Measurements from ENCODE around the gene MLLT3. TPM values are rescaled to one million over a fixed set of nuclear protein-coding genes. Genes with fewer than 3 reads are reported as not detected.

Gene MLLT3
- total RNA-seq, 1 donor from 2014 or later = 35.1 TPM

DNA sequence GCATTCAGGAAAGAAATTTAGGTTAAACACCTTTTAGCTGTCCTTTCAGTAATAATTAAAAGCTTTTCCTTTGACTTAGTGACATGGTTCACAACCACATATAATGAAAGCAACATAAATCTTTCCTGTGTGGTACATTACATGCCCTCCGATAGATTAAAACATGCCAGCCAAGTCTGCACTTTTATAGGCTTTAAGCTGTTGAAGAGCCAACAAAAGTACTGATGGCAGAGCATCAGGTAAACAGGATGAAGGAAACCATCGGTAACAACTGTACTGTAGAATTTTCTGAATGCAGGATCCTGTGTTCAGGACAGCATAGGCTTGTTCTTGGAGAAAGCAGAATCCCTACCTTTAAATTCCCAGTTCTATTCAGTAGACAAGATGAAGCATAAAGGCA lies 226.6 kb downstream of the MLLT3 start:
- peaks cover 2% of the 10 kb centered on the region for H3K36me3 Mint-ChIP-seq (ENCODE audit: low read depth, unreplicated experiment)
- no peaks in the 10 kb centered on the region for H3K79me2 ChIP-seq (ENCODE audit: insufficient read depth, low read length)
- no peak overlapping the region for H3K27ac ChIP-seq (ENCODE audit: low read depth, low read length)
- DNase-seq (ENCODE audit: low read depth) (no peak), FAIRE-seq (no peak)
- TF ChIP-seq, protein P1, sequence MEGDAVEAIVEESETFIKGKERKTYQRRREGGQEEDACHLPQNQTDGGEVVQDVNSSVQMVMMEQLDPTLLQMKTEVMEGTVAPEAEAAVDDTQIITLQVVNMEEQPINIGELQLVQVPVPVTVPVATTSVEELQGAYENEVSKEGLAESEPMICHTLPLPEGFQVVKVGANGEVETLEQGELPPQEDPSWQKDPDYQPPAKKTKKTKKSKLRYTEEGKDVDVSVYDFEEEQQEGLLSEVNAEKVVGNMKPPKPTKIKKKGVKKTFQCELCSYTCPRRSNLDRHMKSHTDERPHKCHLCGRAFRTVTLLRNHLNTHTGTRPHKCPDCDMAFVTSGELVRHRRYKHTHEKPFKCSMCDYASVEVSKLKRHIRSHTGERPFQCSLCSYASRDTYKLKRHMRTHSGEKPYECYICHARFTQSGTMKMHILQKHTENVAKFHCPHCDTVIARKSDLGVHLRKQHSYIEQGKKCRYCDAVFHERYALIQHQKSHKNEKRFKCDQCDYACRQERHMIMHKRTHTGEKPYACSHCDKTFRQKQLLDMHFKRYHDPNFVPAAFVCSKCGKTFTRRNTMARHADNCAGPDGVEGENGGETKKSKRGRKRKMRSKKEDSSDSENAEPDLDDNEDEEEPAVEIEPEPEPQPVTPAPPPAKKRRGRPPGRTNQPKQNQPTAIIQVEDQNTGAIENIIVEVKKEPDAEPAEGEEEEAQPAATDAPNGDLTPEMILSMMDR (IDR thresholded peaks at IDR 0.05; ENCODE audit: insufficient read depth, low read depth, low read length) = no peak
- TF ChIP-seq EZH2 (IDR thresholded peaks at IDR 0.05; ENCODE audit: insufficient read depth, low read length) = no peak
- H3K9me3 Mint-ChIP-seq (ENCODE audit: unreplicated experiment) = no peaks in the 10 kb centered on the region
- no peaks in the 10 kb centered on the region for H3K36me3 ChIP-seq (ENCODE audit: insufficient read depth, low read length)
- no peak overlapping the region for H3K9ac ChIP-seq (ENCODE audit: low read length)
- H3K4me1 ChIP-seq (ENCODE audit: insufficient read depth, low read length) = no peaks in the 10 kb centered on the region
- H3K27ac Mint-ChIP-seq (ENCODE audit: unreplicated experiment) = no peak overlapping the region
- H3K9me3 ChIP-seq (ENCODE audit: insufficient read depth, low read depth, low read length) = no peaks in the 10 kb centered on the region
- no peaks in the 10 kb centered on the region for H4K20me1 ChIP-seq (ENCODE audit: insufficient read depth, low read length)
- H3K4me2 ChIP-seq (ENCODE audit: low read length) = no peak overlapping the region
- H3K4me3 Mint-ChIP-seq (ENCODE audit: unreplicated experiment) = no peak overlapping the region
- H3K4me1 Mint-ChIP-seq (ENCODE audit: low read depth, unreplicated experiment) = no peaks in the 10 kb centered on the region
- no peak overlapping the region for H3K4me3 ChIP-seq (ENCODE audit: insufficient read depth, low read depth, low read length)
- no peak overlapping the region for H2AFZ ChIP-seq (ENCODE audit: low read depth, low read length)
- H3K27me3 ChIP-seq (ENCODE audit: insufficient read depth, low read length) = no peaks in the 10 kb centered on the region
- no peaks in the 10 kb centered on the region for H3K27me3 Mint-ChIP-seq (ENCODE audit: low read depth, unreplicated experiment)

DNA sequence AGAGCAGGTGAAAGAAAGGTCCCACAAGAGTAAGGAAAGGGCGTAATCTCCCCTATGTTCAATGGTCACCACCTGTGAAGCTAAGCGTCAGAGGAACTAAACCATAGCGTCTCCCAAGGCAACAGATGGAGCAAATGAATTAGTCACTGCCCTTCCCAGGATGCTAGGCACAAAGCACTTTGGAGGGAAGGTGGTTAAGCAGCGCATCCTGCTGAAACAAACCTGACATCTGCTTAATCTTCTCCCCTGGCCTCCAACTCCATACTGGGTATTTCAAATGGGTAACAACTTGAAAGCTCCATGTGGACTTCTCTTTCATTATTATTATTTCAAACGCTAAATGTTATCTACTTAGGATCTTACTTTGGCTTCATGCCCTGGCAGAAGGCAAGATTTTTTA lies 227.3 kb downstream of the MLLT3 start:
- Histone ChIP-seq H3K36me3 (ENCODE audit: insufficient read depth, low read length) (no peaks in the 10 kb centered on the region), H3K9me3 (ENCODE audit: insufficient read depth, low read depth, low read length) (no peaks in the 10 kb centered on the region), H3K27ac (ENCODE audit: low read depth, low read length) (no peak overlapping the region), H3K79me2 (ENCODE audit: insufficient read depth, low read length) (no peaks in the 10 kb centered on the region), H2AFZ (ENCODE audit: low read depth, low read length) (no peak overlapping the region), H3K27me3 (ENCODE audit: insufficient read depth, low read length) (no peaks in the 10 kb centered on the region), H3K4me1 (ENCODE audit: insufficient read depth, low read length) (no peaks in the 10 kb centered on the region), H4K20me1 (ENCODE audit: insufficient read depth, low read length) (no peaks in the 10 kb centered on the region), H3K4me3 (ENCODE audit: insufficient read depth, low read depth, low read length) (no peak overlapping the region), H3K4me2 (ENCODE audit: low read length) (no peak overlapping the region), H3K9ac (ENCODE audit: low read length) (no peak overlapping the region)
- no peaks in the 10 kb centered on the region for H3K27me3 Mint-ChIP-seq (ENCODE audit: low read depth, unreplicated experiment)
- no peak for DNase-seq (ENCODE audit: low read depth)
- peaks cover 2% of the 10 kb centered on the region for H3K36me3 Mint-ChIP-seq (ENCODE audit: low read depth, unreplicated experiment)
- TF ChIP-seq, protein P1 (IDR thresholded peaks at IDR 0.05; ENCODE audit: insufficient read depth, low read depth, low read length) = no peak
- TF ChIP-seq EZH2 (IDR thresholded peaks at IDR 0.05; ENCODE audit: insufficient read depth, low read length) = no peak
- no peak overlapping the region for H3K4me3 Mint-ChIP-seq (ENCODE audit: unreplicated experiment)
- no peak for FAIRE-seq
- H3K4me1 Mint-ChIP-seq (ENCODE audit: low read depth, unreplicated experiment) = no peaks in the 10 kb centered on the region
- H3K27ac Mint-ChIP-seq (ENCODE audit: unreplicated experiment) = no peak overlapping the region
- H3K9me3 Mint-ChIP-seq (ENCODE audit: unreplicated experiment) = no peaks in the 10 kb centered on the region

DNA sequence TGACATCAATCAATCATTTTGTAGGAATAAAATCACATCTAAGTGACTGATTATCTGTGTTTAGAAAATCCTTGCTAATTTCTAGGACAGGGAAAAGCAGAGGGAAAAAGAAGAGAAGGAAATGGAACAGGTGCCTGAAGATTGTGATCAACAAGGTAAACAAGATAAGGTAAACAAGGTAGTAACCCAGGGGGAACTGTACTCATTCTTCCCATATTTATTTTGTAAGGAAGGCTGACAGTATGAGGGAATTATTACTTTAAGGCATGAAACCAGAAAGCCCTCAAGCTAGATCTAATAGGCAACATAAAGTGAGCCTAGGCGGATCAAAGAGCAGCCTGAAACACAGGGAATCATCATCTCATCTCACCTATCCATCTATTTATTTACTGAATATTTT lies 231.1 kb downstream of the MLLT3 start:
- Histone ChIP-seq H2AFZ (ENCODE audit: low read depth, low read length) (no peak overlapping the region), H3K27me3 (ENCODE audit: insufficient read depth, low read length) (no peaks in the 10 kb centered on the region), H3K4me2 (ENCODE audit: low read length) (no peak overlapping the region), H3K4me1 (ENCODE audit: insufficient read depth, low read length) (no peaks in the 10 kb centered on the region), H3K9ac (ENCODE audit: low read length) (no peak overlapping the region), H3K36me3 (ENCODE audit: insufficient read depth, low read length) (no peaks in the 10 kb centered on the region), H3K79me2 (ENCODE audit: insufficient read depth, low read length) (no peaks in the 10 kb centered on the region), H3K4me3 (ENCODE audit: insufficient read depth, low read depth, low read length) (no peak overlapping the region), H4K20me1 (ENCODE audit: insufficient read depth, low read length) (no peaks in the 10 kb centered on the region), H3K27ac (ENCODE audit: low read depth, low read length) (no peak overlapping the region), H3K9me3 (ENCODE audit: insufficient read depth, low read depth, low read length) (no peaks in the 10 kb centered on the region)
- Mint-ChIP-seq H3K9me3 (ENCODE audit: unreplicated experiment) (no peaks in the 10 kb centered on the region), H3K36me3 (ENCODE audit: low read depth, unreplicated experiment) (no peaks in the 10 kb centered on the region), H3K27ac (ENCODE audit: unreplicated experiment) (no peak overlapping the region), H3K27me3 (ENCODE audit: low read depth, unreplicated experiment) (no peaks in the 10 kb centered on the region), H3K4me3 (ENCODE audit: unreplicated experiment) (no peak overlapping the region), H3K4me1 (ENCODE audit: low read depth, unreplicated experiment) (no peaks in the 10 kb centered on the region)
- FAIRE-seq = no peak
- TF ChIP-seq EZH2 (IDR thresholded peaks at IDR 0.05; ENCODE audit: insufficient read depth, low read length) = no peak
- TF ChIP-seq, protein P1 (IDR thresholded peaks at IDR 0.05; ENCODE audit: insufficient read depth, low read depth, low read length) = no peak
- DNase-seq (ENCODE audit: low read depth) = no peak
